NOMO-1 treated with DMSO at 0.1 percent for 48 hours (cell line): ENCODE measurements around the gene ANAPC4.

Source experiments
- DNase-seq: peaks from one replicate; lab custom pipeline; 2025; ENCODE audit not compliant: unreplicated experiment; lab: John Stamatoyannopoulos, UW

Gene ANAPC4

GRCh38 chr4:25430630-25431029 lies 53.6 kb downstream of the ANAPC4 start:
- no peak for DNase-seq

- DNase-seq = no peak
Observed at GRCh38 chr4:25433966-25434827, 57.1 kb downstream of the ANAPC4 start.

GRCh38 chr4:25437926-25438325 lies 60.9 kb downstream of the ANAPC4 start:
- DNase-seq = no peak

GRCh38 chr4:25439918-25440477 lies 62.9 kb downstream of the ANAPC4 start:
- peak; percentile 51 for DNase-seq

- DNase-seq = no peak
Observed at GRCh38 chr4:25440478-25441030, 63.5 kb downstream of the ANAPC4 start.

GRCh38 chr4:25441519-25442117 lies 64.6 kb downstream of the ANAPC4 start:
- peak; percentile 19 for DNase-seq

- no peak for DNase-seq
Observed at GRCh38 chr4:25442863-25443307, 65.8 kb downstream of the ANAPC4 start.

GRCh38 chr4:25443851-25444250 lies 66.8 kb downstream of the ANAPC4 start:
- DNase-seq = no peak

GRCh38 chr4:25446611-25447010 lies 69.5 kb downstream of the ANAPC4 start:
- no peak for DNase-seq

GRCh38 chr4:25448379-25449109 lies 71.5 kb downstream of the ANAPC4 start:
- no peak for DNase-seq

GRCh38 chr4:25449270-25449669 lies 72.2 kb downstream of the ANAPC4 start:
- no peak for DNase-seq

- no peak for DNase-seq
Observed at GRCh38 chr4:25449688-25450087, 72.6 kb downstream of the ANAPC4 start.

GRCh38 chr4:25450491-25450901 lies 73.4 kb downstream of the ANAPC4 start:
- no peak for DNase-seq

GRCh38 chr4:25451676-25452075 lies 74.6 kb downstream of the ANAPC4 start:
- DNase-seq = no peak

- no peak for DNase-seq
Observed at GRCh38 chr4:25452081-25452480, 75.0 kb downstream of the ANAPC4 start.

GRCh38 chr4:25454476-25454875 lies 77.4 kb downstream of the ANAPC4 start:
- no peak for DNase-seq

GRCh38 chr4:25457053-25457715 lies 80.1 kb downstream of the ANAPC4 start:
- DNase-seq = no peak

- DNase-seq = no peak
Observed at GRCh38 chr4:25466966-25467697, 90.1 kb downstream of the ANAPC4 start.

- no peak for DNase-seq
Observed at GRCh38 chr4:25467843-25468242, 90.8 kb downstream of the ANAPC4 start.
